ENCODE data around the gene FBXW2. TPM values are rescaled to one million over a fixed set of nuclear protein-coding genes. Genes with fewer than 3 reads are reported as not detected.

FBXW2 gene
- total RNA-seq, 1 experiment from 2014 or later = 68.5 TPM

- intact Hi-C loops (cut with micrococcal nuclease; ENCODE audit: unreplicated experiment) = no loop called here
- no peak overlapping the region for H3K4me3 ChIP-seq (ENCODE audit: low read depth, low read length, poor library complexity, severe bottlenecking)
- no peaks in the 10 kb centered on the region for H3K4me1 ChIP-seq (ENCODE audit: insufficient read depth, low read length, poor library complexity, severe bottlenecking)
- ChIA-PET POLR2A (ENCODE audit: low non-redundant PET) (no interaction called here), CTCF (interaction anchor here (0.6 kb wide), 1 partner anchor 265 kb away, joined by 4 read pairs; no protein-coding TSS in a partner anchor)
- no peak overlapping the region for H3K27ac ChIP-seq (ENCODE audit: low read depth, low read length, poor library complexity, severe bottlenecking)
- BruUV-seq (replicated peaks) = no TSS peak
- H3K36me3 ChIP-seq (ENCODE audit: insufficient read depth, low read length, poor library complexity, severe bottlenecking) = no peaks in the 10 kb centered on the region
- H3K27me3 ChIP-seq (replicated peaks; ENCODE audit: insufficient read depth, low read depth, low read length, poor library complexity) = no peaks in the 10 kb centered on the region
- H3K9me3 ChIP-seq (ENCODE audit: low read depth, low read length, poor library complexity, severe bottlenecking) = peaks cover 1% of the 10 kb centered on the region
- TF ChIP-seq CTCF (conservative IDR thresholded peaks at IDR 0.05; ENCODE audit: low read depth, low read length) = no peak
- TF ChIP-seq EZH2 (IDR thresholded peaks at IDR 0.05; ENCODE audit: borderline replicate concordance, low read depth, low read length, poor library complexity, severe bottlenecking) = no peak
- DNase-seq (ENCODE audit: low spot score) = no peak
Observed at GRCh38 chr9:120801441-120801840, 8.2 kb upstream of the FBXW2 start.

GRCh38 chr9:120791161-120791560 is 2.1 kb downstream of the FBXW2 start:
- Histone ChIP-seq H3K36me3 (ENCODE audit: insufficient read depth, low read length, poor library complexity, severe bottlenecking) (peaks cover 31% of the 10 kb centered on the region), H3K4me1 (ENCODE audit: insufficient read depth, low read length, poor library complexity, severe bottlenecking) (peaks cover 5% of the 10 kb centered on the region), H3K4me3 (ENCODE audit: low read depth, low read length, poor library complexity, severe bottlenecking) (no peak overlapping the region), H3K9me3 (ENCODE audit: low read depth, low read length, poor library complexity, severe bottlenecking) (no peaks in the 10 kb centered on the region), H3K27ac (ENCODE audit: low read depth, low read length, poor library complexity, severe bottlenecking) (no peak overlapping the region), H3K27me3 (replicated peaks; ENCODE audit: insufficient read depth, low read depth, low read length, poor library complexity) (no peaks in the 10 kb centered on the region)
- POLR2A ChIA-PET (ENCODE audit: low non-redundant PET) = no interaction called here
- no peak for DNase-seq (ENCODE audit: low spot score)
- no TSS peak for BruUV-seq (replicated peaks)
- intact Hi-C loops (cut with micrococcal nuclease; ENCODE audit: unreplicated experiment) = no loop called here
- TF ChIP-seq CTCF (conservative IDR thresholded peaks at IDR 0.05; ENCODE audit: low read depth, low read length) = no peak
- no peak for TF ChIP-seq EZH2 (IDR thresholded peaks at IDR 0.05; ENCODE audit: borderline replicate concordance, low read depth, low read length, poor library complexity, severe bottlenecking)
- CTCF ChIA-PET = no interaction called here

- BruUV-seq (replicated peaks) = no TSS peak
- POLR2A ChIA-PET (ENCODE audit: low non-redundant PET) = no interaction called here
Observed at GRCh38 chr9:120787933-120788332, 5.3 kb downstream of the FBXW2 start.

More at GRCh38 chr9:120787933-120788332, 5.3 kb downstream of the FBXW2 start:
- CTCF ChIA-PET = no interaction called here
- Histone ChIP-seq H3K4me3 (ENCODE audit: low read depth, low read length, poor library complexity, severe bottlenecking) (no peak overlapping the region), H3K9me3 (ENCODE audit: low read depth, low read length, poor library complexity, severe bottlenecking) (no peaks in the 10 kb centered on the region), H3K27me3 (replicated peaks; ENCODE audit: insufficient read depth, low read depth, low read length, poor library complexity) (no peaks in the 10 kb centered on the region), H3K36me3 (ENCODE audit: insufficient read depth, low read length, poor library complexity, severe bottlenecking) (peaks cover 40% of the 10 kb centered on the region), H3K4me1 (ENCODE audit: insufficient read depth, low read length, poor library complexity, severe bottlenecking) (peaks cover 5% of the 10 kb centered on the region), H3K27ac (ENCODE audit: low read depth, low read length, poor library complexity, severe bottlenecking) (no peak overlapping the region)
- no peak for TF ChIP-seq CTCF (conservative IDR thresholded peaks at IDR 0.05; ENCODE audit: low read depth, low read length)
- TF ChIP-seq EZH2 (IDR thresholded peaks at IDR 0.05; ENCODE audit: borderline replicate concordance, low read depth, low read length, poor library complexity, severe bottlenecking) = no peak
- DNase-seq (ENCODE audit: low spot score) = no peak
- intact Hi-C loops (cut with micrococcal nuclease; ENCODE audit: unreplicated experiment) = no loop called here
